ENCODE results near the gene SPACA6.
A peak's percentile ranks its signal among the peaks of the same experiment; 100 is the strongest.
"Not testable (repeated sequence)": the region's sequence is repeated elsewhere in the genome, so short reads cannot be mapped to it uniquely, and the experiment has no call there.

SPACA6 gene, protein sequence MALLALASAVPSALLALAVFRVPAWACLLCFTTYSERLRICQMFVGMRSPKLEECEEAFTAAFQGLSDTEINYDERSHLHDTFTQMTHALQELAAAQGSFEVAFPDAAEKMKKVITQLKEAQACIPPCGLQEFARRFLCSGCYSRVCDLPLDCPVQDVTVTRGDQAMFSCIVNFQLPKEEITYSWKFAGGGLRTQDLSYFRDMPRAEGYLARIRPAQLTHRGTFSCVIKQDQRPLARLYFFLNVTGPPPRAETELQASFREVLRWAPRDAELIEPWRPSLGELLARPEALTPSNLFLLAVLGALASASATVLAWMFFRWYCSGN

GRCh38 chr19:51693260-51693659 lies at the start of gene SPACA6:
SPACA6 (plus strand) TSS chr19:51693330; CDS start chr19:51693527, 197 bp downstream.
- DNase-seq, result no peak

GRCh38 chr19:51644636-51645271 lies 48.4 kb upstream of the SPACA6 start:
- no peak for DNase-seq

DNA sequence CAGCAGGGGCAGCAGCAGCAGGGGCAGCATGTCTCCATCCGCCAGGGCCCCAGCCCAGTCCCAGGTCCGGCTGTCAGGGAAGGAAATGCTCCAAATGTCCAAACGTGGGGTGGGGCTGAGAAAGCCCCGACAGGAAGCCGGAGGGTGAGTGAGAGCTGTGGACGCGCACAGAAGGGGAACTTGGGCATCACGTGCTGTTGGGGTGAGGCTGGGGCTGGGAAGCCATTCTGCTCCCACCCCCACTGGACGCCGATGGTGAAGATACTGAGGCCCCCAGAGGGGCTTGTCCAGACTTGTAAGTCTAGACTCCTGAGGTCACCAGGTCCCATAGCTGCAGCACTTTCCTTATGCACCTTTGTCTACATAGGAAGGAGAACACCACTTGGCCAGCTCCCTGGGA lies 46.4 kb upstream of the SPACA6 start, which contains the start of gene SIGLEC14:
TSS of gene SIGLEC14 (minus strand) at position 96 of the 400 bp plus-strand sequence. CDS start at position 30, 66 bp downstream.
- not testable (repeated sequence) for DNase-seq

- no peak for DNase-seq
These were observed 45.8 kb upstream of the SPACA6 start for GRCh38 chr19:51647318-51647717.

DNA sequence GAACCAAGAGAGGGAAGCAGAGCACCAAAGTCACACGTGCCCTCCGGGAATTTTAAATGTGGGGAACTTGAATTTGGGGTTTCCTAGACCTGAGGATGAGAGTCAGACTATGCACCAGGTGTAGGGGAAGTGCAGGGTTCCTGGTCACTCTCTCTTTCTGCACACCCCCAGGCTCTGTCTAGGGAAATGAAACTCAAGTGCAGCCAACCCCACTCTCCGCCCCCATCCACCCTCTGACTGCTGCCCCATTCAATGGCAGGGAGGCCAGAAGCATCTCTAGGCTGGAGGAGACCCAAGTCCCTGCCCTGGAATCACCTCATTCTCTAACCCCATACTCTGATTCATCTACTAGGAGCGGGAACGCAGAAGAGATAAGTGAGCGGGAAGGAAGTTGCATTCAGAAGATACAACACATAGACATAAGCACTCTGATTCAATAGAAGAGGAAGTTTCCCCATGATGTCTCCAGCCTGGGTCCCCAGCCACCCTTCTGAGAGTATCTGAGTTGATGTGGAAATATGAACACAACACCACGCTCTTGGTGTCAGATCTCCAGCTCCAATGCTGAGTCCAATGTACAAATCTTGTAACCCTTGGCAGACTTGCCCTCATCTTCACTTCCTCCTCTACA lies 41.8 kb upstream of the SPACA6 start:
- no peak for DNase-seq

DNA sequence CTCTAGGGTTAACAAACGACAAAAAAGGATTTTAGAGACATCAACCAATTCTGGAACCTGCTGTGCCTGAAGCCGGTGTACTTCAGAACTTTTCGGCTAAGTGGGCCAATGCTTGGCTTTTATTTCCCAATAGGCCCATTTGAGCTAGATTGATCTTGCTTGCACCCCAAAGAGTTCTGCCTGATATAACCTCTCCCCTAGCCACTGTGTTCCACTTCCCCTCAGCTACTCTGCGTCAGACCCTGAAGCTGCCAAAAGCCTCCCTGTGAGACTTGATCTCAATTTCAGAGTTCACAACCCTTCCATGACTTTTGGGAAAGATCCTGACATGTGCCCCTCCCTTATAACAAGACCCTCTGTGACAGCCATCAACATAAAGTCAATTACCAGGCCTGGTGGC lies 40.9 kb upstream of the SPACA6 start:
- no peak for DNase-seq

GRCh38 chr19:51653162-51653561 lies 40.0 kb upstream of the SPACA6 start:
- DNase-seq, result no peak

GRCh38 chr19:51654783-51655182 lies 38.3 kb upstream of the SPACA6 start:
- DNase-seq, result no peak

DNA sequence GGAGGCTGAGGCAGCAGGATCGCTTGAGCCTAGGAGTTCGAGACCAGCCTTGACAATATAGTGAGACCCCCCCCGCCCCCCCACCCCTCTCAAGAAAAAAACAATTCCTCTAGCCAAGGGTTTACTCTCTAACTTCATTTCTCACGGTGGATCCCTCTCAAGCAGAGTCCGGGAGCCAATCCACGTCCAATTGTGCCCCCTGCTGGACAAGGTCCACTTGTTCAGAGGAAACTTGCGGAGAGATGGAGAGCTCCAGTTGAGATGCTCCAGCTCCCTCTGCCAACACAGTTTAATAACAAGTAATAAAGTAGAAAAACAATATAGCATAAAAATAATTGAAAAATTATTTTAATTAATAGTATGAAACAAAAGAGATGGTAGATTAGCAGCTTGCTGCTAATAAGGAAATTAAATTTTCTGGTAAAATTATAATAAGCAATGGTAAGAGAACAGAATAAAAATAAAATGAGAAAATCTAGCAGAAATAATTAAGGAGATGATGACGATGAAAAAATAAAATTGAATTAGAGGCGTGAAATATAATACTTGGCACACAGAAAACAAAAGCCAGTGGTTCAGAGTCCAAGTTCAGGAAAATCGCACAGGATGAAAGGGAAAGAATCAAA lies 32.0 kb upstream of the SPACA6 start:
- DNase-seq, result no peak

- no peak for DNase-seq
These were observed 29.5 kb upstream of the SPACA6 start for GRCh38 chr19:51663650-51664049.

DNA sequence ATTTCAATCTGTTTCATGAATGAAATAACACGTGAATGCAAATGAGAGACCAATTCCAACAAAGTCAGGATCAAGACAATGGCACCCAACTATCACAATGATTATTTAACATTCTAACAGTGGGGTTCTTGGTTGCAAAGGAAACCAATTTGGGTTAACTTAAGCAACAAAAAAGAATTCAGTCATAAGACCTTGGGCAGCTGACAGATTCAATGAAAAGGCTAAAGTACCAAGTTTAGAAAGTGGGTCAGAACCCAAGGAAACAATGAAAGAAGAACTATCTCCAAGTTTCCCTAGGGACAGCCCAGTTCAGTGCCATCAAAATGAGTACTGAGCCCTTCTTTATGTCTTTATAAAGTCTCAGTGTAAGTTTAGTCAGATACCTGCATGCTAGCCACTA lies 29.0 kb upstream of the SPACA6 start:
- DNase-seq, result no peak

DNA sequence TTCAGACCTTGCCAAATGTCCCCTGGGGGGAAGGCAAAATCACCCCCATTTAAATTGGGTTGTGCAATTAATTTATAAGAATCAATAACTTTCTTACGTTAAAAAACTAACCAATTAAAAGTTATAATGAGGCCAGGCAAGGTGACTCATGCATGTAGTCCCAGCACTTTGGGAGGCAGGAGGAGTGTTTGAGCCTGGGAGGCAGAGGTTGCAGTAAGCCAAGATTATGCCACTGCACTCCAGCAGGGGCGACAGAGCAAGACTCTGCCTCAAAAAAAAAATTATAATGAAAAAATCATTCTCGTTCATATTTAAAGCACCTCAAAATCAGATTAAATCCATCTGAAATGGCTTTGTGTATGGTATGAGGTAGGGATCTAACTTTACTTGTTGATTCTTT lies 28.1 kb upstream of the SPACA6 start:
- no peak for DNase-seq

- DNase-seq, result no peak
These were observed 24.9 kb upstream of the SPACA6 start for GRCh38 chr19:51668216-51668615.

DNA sequence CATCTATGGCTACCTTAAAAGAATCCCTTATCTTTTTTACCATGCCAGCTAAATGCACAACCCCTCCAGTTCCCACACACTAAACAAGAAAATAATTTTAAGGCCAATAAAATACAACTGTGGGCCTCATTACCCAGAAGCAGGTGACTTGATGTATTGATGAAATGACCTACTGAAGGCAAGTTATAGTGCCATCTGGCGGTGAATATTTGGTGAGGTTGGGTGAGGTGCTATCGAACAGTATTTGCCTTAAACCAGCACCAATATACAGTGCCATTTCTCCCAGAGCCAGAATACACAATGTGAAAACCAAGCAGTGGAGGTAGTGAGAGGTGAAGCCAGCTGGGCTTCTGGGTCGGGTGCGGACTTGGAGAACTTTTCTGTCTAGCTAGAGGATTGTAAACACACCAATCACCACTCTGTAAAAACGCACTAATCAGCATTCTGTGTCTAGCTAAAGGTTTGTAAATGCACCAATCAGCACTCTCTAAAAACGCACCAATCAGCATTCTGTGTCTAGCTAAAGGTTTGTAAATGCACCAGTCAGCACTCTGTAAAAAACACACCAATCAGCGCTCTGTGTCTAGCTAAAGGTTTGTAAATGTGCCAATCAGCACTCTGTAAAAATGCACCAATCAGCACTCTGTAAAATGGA lies 17.1 kb upstream of the SPACA6 start:
- not testable (repeated sequence) for DNase-seq

- no peak for DNase-seq
These were observed 16.5 kb upstream of the SPACA6 start for GRCh38 chr19:51676566-51677083.

- DNase-seq, result no peak
These were observed 12.7 kb upstream of the SPACA6 start for GRCh38 chr19:51680474-51680873.

- DNase-seq, result peak; percentile 36
These were observed 11.7 kb upstream of the SPACA6 start for GRCh38 chr19:51681286-51681941.

DNA sequence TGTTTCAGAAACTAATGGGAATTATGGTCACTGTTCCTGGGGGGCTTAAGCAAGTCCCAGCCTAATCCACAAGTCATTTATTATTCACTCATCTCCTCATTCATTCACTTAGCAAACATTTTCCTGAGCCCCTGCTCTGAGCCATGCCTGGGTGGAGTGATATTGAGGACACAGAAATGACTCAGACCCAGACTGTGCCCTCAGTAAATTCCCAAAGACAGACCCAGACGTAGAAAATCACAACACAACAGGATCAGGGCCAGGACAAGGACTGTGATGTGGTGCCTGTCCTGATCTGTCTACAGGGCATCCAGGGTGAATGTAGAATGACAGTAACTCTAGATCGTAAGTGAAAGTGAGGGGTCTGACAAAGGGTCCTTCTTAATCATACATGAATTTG lies 7.0 kb upstream of the SPACA6 start:
- no peak for DNase-seq

DNA sequence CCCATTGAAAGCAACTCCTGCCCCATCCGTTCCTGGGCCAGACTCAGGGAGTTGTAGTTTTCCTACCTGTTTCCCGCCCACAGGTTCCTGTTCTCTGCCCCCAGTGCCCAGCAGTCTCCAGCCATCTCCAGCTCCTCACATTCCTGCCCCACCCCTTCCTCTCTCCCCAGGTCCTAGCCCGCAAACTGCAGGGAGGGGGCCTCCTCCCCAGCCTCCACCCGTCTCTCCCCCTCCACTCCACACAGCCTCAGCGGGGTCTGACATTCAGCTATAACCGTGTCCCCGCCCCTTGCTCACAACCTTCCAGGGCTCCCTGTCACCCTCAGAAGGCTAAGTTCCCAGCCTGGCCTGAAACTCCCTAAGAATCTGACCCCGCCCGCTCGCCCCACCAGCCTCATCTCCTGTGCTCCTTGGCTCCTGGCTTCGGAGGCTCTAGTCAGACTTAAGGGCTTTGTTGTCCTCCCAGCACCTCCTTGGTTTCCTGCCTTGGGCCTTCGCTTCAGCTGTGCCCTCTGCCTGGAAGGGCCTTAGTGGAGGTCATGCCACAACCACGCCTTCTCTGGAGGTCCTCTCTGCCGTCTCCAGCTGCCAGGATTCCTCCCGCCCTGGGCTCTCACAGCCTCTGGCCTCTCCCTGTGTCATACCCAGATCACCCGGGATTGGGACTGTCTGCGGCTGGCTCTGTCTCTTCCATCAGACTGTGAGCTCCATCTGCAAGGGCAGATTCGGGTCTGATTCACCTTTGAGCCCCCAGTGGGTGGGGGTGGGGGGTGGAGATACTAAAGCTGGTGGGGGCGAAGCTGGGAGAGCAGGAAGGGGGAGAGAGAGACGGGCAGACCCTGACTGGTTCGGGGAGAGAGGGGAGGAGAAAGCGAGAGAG lies 5.1 kb upstream of the SPACA6 start:
- DNase-seq, result peak; percentile 45

GRCh38 chr19:51688671-51689571 lies 4.2 kb upstream of the SPACA6 start:
- peak; percentile 84 for DNase-seq

All from T1000 (cell line).